MM.1S (cell line): Measurements from ENCODE around the gene ROR2.

Experiments used
- DNase-seq: peaks from one replicate; pipeline ENCODE4 v3.0.0-alpha.2; 2015
- H2AFZ ChIP-seq: fragments of 300-600 bp; sonication (generic); 2 replicates; pipeline ENCODE4 v1.6.0; 2016; ENCODE audit warnings: antibody characterized with exemption, low read length
- H3F3A ChIP-seq: fragments of 300-600 bp; sonication (generic); 2 replicates; pipeline ENCODE4 v1.6.1; 2016; ENCODE audit warnings: mild to moderate bottlenecking, antibody characterized with exemption, low read length, moderate library complexity, mixed read lengths; ENCODE audit not compliant: insufficient read depth
- H3K27ac ChIP-seq: fragments of 300-600 bp; sonication (generic); 2 replicates; pipeline ENCODE4 v1.5.1; 2016; ENCODE audit warnings: mild to moderate bottlenecking, low read length
- H3K27me3 ChIP-seq: fragments of 300-600 bp; sonication (generic); replicated peaks from 2 replicates; pipeline ENCODE4 v1.6.0; 2016; ENCODE audit warnings: low read length; ENCODE audit not compliant: insufficient read depth
- H3K36me3 ChIP-seq: fragments of 300-600 bp; sonication (generic); replicated peaks from 2 replicates; pipeline ENCODE4 v1.6.1; 2016; ENCODE audit warnings: mild to moderate bottlenecking, low read length, mixed read lengths; ENCODE audit not compliant: insufficient read depth
- H3K4me1 ChIP-seq: fragments of 300-600 bp; sonication (generic); 2 replicates; pipeline ENCODE4 v1.6.1; 2016; ENCODE audit warnings: low read length, mixed read lengths
- H3K4me2 ChIP-seq: fragments of 300-600 bp; sonication (generic); 2 replicates; pipeline ENCODE4 v1.6.0; 2016; ENCODE audit warnings: low read depth, low read length
- H3K4me3 ChIP-seq: fragments of 300-600 bp; sonication (generic); 2 replicates; pipeline ENCODE4 v1.5.1; 2016; ENCODE audit warnings: low read length, mixed read lengths
- H3K79me2 ChIP-seq: fragments of 300-600 bp; sonication (generic); 2 replicates; pipeline ENCODE4 v1.6.1; 2016; ENCODE audit warnings: mixed run types, low read length, mixed read lengths
- H3K9ac ChIP-seq: fragments of 300-600 bp; sonication (generic); 2 replicates; pipeline ENCODE4 v1.6.1; 2016; ENCODE audit warnings: low read length, mixed read lengths
- H3K9me2 ChIP-seq: fragments of 300-600 bp; sonication (generic); replicated peaks from 2 replicates; pipeline ENCODE4 v1.6.1; 2016; ENCODE audit warnings: mild to moderate bottlenecking, low read length, mixed read lengths; ENCODE audit not compliant: insufficient read depth
- H3K9me3 ChIP-seq: fragments of 300-600 bp; sonication (generic); replicated peaks from 2 replicates; pipeline ENCODE4 v1.6.1; 2016; ENCODE audit warnings: mild to moderate bottlenecking, low read length, mixed read lengths; ENCODE audit not compliant: insufficient read depth
- H4K20me1 ChIP-seq: fragments of 300-600 bp; sonication (generic); 2 replicates; pipeline ENCODE4 v1.6.1; 2016; ENCODE audit warnings: mild to moderate bottlenecking, low read length, moderate library complexity, mixed read lengths; ENCODE audit not compliant: insufficient read depth
- CTCF ChIP-seq: fragments of 300-600 bp; sonication (generic); IDR thresholded peaks from 2 replicates; pipeline ENCODE4 v1.5.1; 2016; ENCODE audit warnings: antibody characterized with exemption, low read length, mixed read lengths
- EZH2 ChIP-seq: fragments of 300-600 bp; sonication (generic); optimal IDR thresholded peaks from 2 replicates; pipeline ENCODE3; 2017; ENCODE audit warnings: low read depth, mild to moderate bottlenecking, antibody characterized with exemption, low read length, mixed read lengths
- EZH2phosphoT487 ChIP-seq: fragments of 300-600 bp; sonication (generic); IDR thresholded peaks from 2 replicates; pipeline ENCODE4 v1.6.1; 2018; ENCODE audit warnings: antibody characterized with exemption, low read length

Gene ROR2

DNA sequence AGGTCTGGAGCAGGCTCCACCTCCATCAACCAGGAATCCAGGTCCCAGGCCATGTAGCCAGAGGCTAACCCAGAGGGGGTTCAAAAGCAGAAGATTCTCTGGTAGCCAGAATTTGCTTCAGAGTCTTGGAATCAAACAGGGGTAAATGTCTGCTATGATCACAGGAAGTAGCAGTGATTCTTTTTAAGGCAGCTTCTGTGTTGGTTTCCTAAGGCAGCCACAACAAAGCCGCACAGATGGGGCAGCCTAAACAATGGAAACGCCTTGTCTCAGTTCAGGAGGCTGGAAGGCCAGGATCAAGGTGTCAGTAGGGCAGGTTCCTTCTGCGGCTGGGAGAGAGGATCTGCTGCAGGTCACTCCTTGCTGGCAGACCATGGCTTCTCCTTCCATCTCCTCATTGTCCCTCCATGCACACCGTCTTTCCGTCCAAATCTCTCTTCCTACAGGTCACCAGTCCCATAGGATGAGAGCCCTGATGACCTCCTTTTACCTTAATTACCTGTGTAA, 167.3 kb downstream of the ROR2 start:
- Histone ChIP-seq H3K4me1 (0 out of 2 replicates have a peak, but pooled peaks cover 5% of the 10 kb centered on the region), H3K36me3 (no peaks in the 10 kb centered on the region), H3K27me3 (no peaks in the 10 kb centered on the region), H3K4me2 (no peak overlapping the region), H3K9me3 (no peaks in the 10 kb centered on the region), H3K4me3 (no peak overlapping the region), H3K79me2 (peaks cover 14% of the 10 kb centered on the region; the same call in 1 of the 2 replicates), H3F3A (no peaks in the 10 kb centered on the region), H3K27ac (no peak overlapping the region), H4K20me1 (no peaks in the 10 kb centered on the region), H3K9me2 (no peaks in the 10 kb centered on the region), H3K9ac (no peak overlapping the region), H2AFZ (no peak overlapping the region)
- TF ChIP-seq CTCF (no peak), EZH2 (no peak), EZH2phosphoT487 (no peak)
- DNase-seq: no peak

GRCh38 chr9:91781906-91782305, 168.1 kb downstream of the ROR2 start:
- peaks cover 13% of the 10 kb centered on the region; the same call in 1 of the 2 replicates for H3K79me2 ChIP-seq
- no peaks in the 10 kb centered on the region for H3K9me2 ChIP-seq
- TF ChIP-seq EZH2phosphoT487: no peak
- TF ChIP-seq EZH2: no peak
- no peak for TF ChIP-seq CTCF
- H2AFZ ChIP-seq: no peak overlapping the region
- DNase-seq: no peak
- H3F3A ChIP-seq: no peaks in the 10 kb centered on the region
- no peaks in the 10 kb centered on the region for H3K36me3 ChIP-seq
- no peaks in the 10 kb centered on the region for H3K9me3 ChIP-seq
- no peaks in the 10 kb centered on the region for H4K20me1 ChIP-seq
- H3K27ac ChIP-seq: no peak overlapping the region
- no peak overlapping the region for H3K9ac ChIP-seq
- H3K4me2 ChIP-seq: no peak overlapping the region
- H3K4me3 ChIP-seq: no peak overlapping the region
- 0 out of 2 replicates have a peak, but pooled peaks cover 5% of the 10 kb centered on the region for H3K4me1 ChIP-seq
- no peaks in the 10 kb centered on the region for H3K27me3 ChIP-seq

DNA sequence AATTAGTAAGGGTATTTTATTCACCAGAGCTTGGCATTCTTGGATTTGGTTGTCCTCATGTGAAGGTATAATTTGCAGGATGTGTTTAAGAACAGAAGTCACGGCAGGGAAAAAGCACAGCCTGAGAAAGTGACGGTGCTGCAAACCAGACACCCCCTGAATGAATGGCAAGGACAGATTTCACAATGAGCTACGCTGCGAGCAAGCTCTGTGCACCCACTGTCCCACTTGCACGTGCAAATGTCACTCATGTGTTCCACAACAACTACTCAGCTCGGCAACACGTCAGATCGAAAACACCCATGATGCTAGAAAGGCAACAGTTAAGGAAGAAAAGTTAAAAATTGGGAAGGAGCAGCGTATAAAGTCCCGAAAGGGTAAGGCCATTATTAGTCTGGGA, 168.9 kb downstream of the ROR2 start:
- no peaks in the 10 kb centered on the region for H3K36me3 ChIP-seq
- no peak for DNase-seq
- TF ChIP-seq EZH2phosphoT487 (no peak), EZH2 (no peak), CTCF (no peak)

More for the DNA sequence above, 168.9 kb downstream of the ROR2 start:
- 0 out of 2 replicates have a peak, but pooled peaks cover 5% of the 10 kb centered on the region for H3K4me1 ChIP-seq
- no peaks in the 10 kb centered on the region for H3K9me3 ChIP-seq
- no peak overlapping the region for H2AFZ ChIP-seq
- H3K27me3 ChIP-seq: no peaks in the 10 kb centered on the region
- no peaks in the 10 kb centered on the region for H4K20me1 ChIP-seq
- H3K4me3 ChIP-seq: no peak overlapping the region
- no peaks in the 10 kb centered on the region for H3F3A ChIP-seq
- H3K4me2 ChIP-seq: no peak overlapping the region
- H3K9me2 ChIP-seq: no peaks in the 10 kb centered on the region
- no peak overlapping the region for H3K27ac ChIP-seq
- H3K9ac ChIP-seq: no peak overlapping the region
- peaks cover 11% of the 10 kb centered on the region; the same call in 1 of the 2 replicates for H3K79me2 ChIP-seq
